GM12878 (cell line): Measurements from ENCODE around the gene KNSTRN. TPM values are rescaled to one million over a fixed set of nuclear protein-coding genes. Genes with fewer than 3 reads are reported as not detected.

Experiments
- ATAC-seq: fragments of 200-7000 bp; cut with Tn5 transposase; 3 replicates; pipeline ENCODE4 v1.9.1; 2020; ENCODE audit warnings: mild to moderate bottlenecking, moderate library complexity
- BruUV-seq: library from RNA; stranded (reverse); fragments of 400-500 nt; replicated peaks from 2 replicates; lab custom pipeline; 2021; lab: Mats Ljungman, UMichigan
- CTCF ChIA-PET: fragments of 300-600 bp; sonication (Branson Sonifier 250); formaldehyde crosslinking; extraction: SDS; loops from one replicate; lab custom pipeline; 2021; ENCODE audit warnings: inconsistent platforms; lab: Yijun Ruan, JAX
- POLR2A ChIA-PET: fragments of 350-600 bp; formaldehyde crosslinking; extraction: SDS; loops from one replicate; lab custom pipeline; 2021; ENCODE audit warnings: inconsistent platforms; lab: Charles Lee
- RAD21 ChIA-PET: fragments of 300-600 bp; sonication (Branson Sonifier 250); formaldehyde crosslinking; loops from one replicate; lab custom pipeline; 2023; ENCODE audit warnings: antibody characterized with exemption; ENCODE audit not compliant: unreplicated experiment; lab: Charles Lee
- SMC1A ChIA-PET: fragments of 300-600 bp; sonication (Branson Sonifier 250); formaldehyde crosslinking; loops from one replicate; lab custom pipeline; 2023; ENCODE audit not compliant: unreplicated experiment, uncharacterized antibody; lab: Charles Lee
- DNase-seq: peaks from one replicate; pipeline ENCODE4 v3.0.0-alpha.2; 2011; ENCODE audit warnings: low read depth, low spot score
- FAIRE-seq: peaks from 3 replicates; lab custom pipeline; 2011; peaks lifted over from hg19 to GRCh38; lab: Jason Lieb, UNC
- H2AFZ ChIP-seq: 2 replicates; pipeline ENCODE4 v1.6.0; 2011; ENCODE audit warnings: low read depth, low read length, control low read depth; ENCODE audit not compliant: control insufficient read depth
- H3K27ac ChIP-seq: 2 replicates; pipeline ENCODE4 v1.5.1; 2011; ENCODE audit warnings: control low read depth; ENCODE audit not compliant: control insufficient read depth, insufficient read depth
- H3K27me3 ChIP-seq, 2 experiments: replicated peaks in 1 of 2; 2 replicates each; pipeline versions ENCODE4 v1.6.0 to v1.6.1; 2011; ENCODE audit warnings: low read length in 1 of 2; ENCODE audit not compliant: control insufficient read depth in 2 of 2, insufficient read depth in 2 of 2
- H3K36me3 ChIP-seq, 2 experiments: 2 replicates each; pipeline ENCODE4 v1.5.1; 2011; ENCODE audit warnings: low read length in 1 of 2; ENCODE audit not compliant: control insufficient read depth in 2 of 2, insufficient read depth in 2 of 2
- H3K4me1 ChIP-seq: 2 replicates; pipeline ENCODE4 v1.6.1; 2011; ENCODE audit warnings: mild to moderate bottlenecking, low read length, moderate library complexity, mixed read lengths; ENCODE audit not compliant: control insufficient read depth, insufficient read depth
- H3K4me2 ChIP-seq: 2 replicates; pipeline ENCODE4 v1.6.0; 2011; ENCODE audit warnings: control low read depth; ENCODE audit not compliant: control insufficient read depth, insufficient read depth
- H3K4me3 ChIP-seq: fragments of 200-600 bp; sonication (generic); 2 replicates; pipeline ENCODE4 v1.5.1; 2016
- H3K79me2 ChIP-seq: 2 replicates; pipeline ENCODE4 v1.6.0; 2011; ENCODE audit warnings: low read length; ENCODE audit not compliant: control insufficient read depth, insufficient read depth
- H3K9ac ChIP-seq: 2 replicates; pipeline ENCODE4 v1.8.0; 2011; ENCODE audit warnings: low read length, control low read depth, mixed read lengths; ENCODE audit not compliant: control insufficient read depth, insufficient read depth
- H3K9me3 ChIP-seq: replicated peaks from 3 replicates; pipeline ENCODE4 v1.5.1; 2011; ENCODE audit warnings: mild to moderate bottlenecking, low read length; ENCODE audit not compliant: control insufficient read depth, insufficient read depth
- H4K20me1 ChIP-seq: 2 replicates; pipeline ENCODE4 v1.6.0; 2011; ENCODE audit not compliant: control insufficient read depth, insufficient read depth
- ASH2L ChIP-seq: fragments of 300-600, 200-600 bp; sonication (generic); IDR thresholded peaks from 2 replicates; pipeline ENCODE4 v1.6.1; 2017; ENCODE audit warnings: low read depth, mild to moderate bottlenecking, borderline replicate concordance
- CBX3 ChIP-seq: fragments of 200-600 bp; sonication (generic); IDR thresholded peaks from 2 replicates; pipeline ENCODE4 v1.6.1; 2016; ENCODE audit warnings: low read depth, borderline replicate concordance
- CBX5 ChIP-seq: sonication (generic); IDR thresholded peaks from 2 replicates; pipeline ENCODE4 v1.6.1; 2016; ENCODE audit warnings: low read depth, moderate library complexity, mild to moderate bottlenecking, inconsistent platforms
- ETV6 ChIP-seq, 2 experiments: fragments of 450-650 bp in 1 of 2; IDR thresholded peaks in 1 of 2; conservative IDR thresholded peaks in 1 of 2; 2 replicates each; pipeline ENCODE4 v1.6.1; 2014; ENCODE audit warnings: antibody characterized with exemption in 1 of 2, borderline replicate concordance in 1 of 2, low read depth in 1 of 2, mild to moderate bottlenecking in 1 of 2, moderate library complexity in 1 of 2
- IKZF1 ChIP-seq: fragments of 450-650 bp; conservative IDR thresholded peaks from 2 replicates; pipeline ENCODE4 v1.6.1; 2017; ENCODE audit warnings: antibody characterized with exemption, mild to moderate bottlenecking
- IRF5 ChIP-seq: fragments of 450-650 bp; IDR thresholded peaks from 2 replicates; pipeline ENCODE4 v1.6.1; 2017; ENCODE audit warnings: borderline replicate concordance
- MEF2A ChIP-seq: IDR thresholded peaks from 2 replicates; pipeline ENCODE4 v1.6.1; 2011; ENCODE audit warnings: low read depth, mild to moderate bottlenecking, low read length, moderate library complexity; ENCODE audit not compliant: insufficient read depth
- NRF1 ChIP-seq: conservative IDR thresholded peaks from 2 replicates; pipeline ENCODE4 v1.6.1; 2011; ENCODE audit warnings: mild to moderate bottlenecking, low read depth, low read length, improper control_type of control experiment
- SMARCA5 ChIP-seq: fragments of 450-650 bp; IDR thresholded peaks from 2 replicates; pipeline ENCODE4 v1.6.1; 2017; ENCODE audit warnings: mild to moderate bottlenecking
- SRF ChIP-seq, 2 experiments: IDR thresholded peaks; 2 replicates each; pipeline ENCODE4 v1.6.1; 2011; ENCODE audit warnings: low read depth in 2 of 2, low read length in 2 of 2, mild to moderate bottlenecking in 1 of 2, moderate library complexity in 1 of 2
- ZBTB4 ChIP-seq: fragments of 450-650 bp; formaldehyde crosslinking; IDR thresholded peaks from 2 replicates; pipeline ENCODE4 v1.4.0; 2022; ENCODE audit warnings: mild to moderate bottlenecking, moderate library complexity
- ZBTB40 ChIP-seq: fragments of 450-650 bp; IDR thresholded peaks from 2 replicates; pipeline ENCODE4 v1.6.1; 2016; ENCODE audit warnings: mild to moderate bottlenecking, moderate library complexity, borderline replicate concordance
- WGBS: methylation state at CpG from one replicate; pipeline ENCODE4 v1.1.6; 2016; ENCODE audit warnings: low lambda C conversion rate; ENCODE audit not compliant: insufficient replicate concordance, insufficient coverage; ENCODE audit errors: missing lambda C conversion rate; 5-methylcytosine and 5-hydroxymethylcytosine counted together
- in situ Hi-C: fragments of 300-500 bp; cut with MboI; formaldehyde crosslinking; loops from 9 replicates; pipeline ENCODE4 v1.14.3; 2018; ENCODE audit warnings: mixed read lengths
- intact Hi-C: fragments of 100-400 bp; cut with micrococcal nuclease; formaldehyde crosslinking; loops from one replicate; pipeline ENCODE4 v1.14.2; 2022; ENCODE audit not compliant: unreplicated experiment
- polyA plus RNA-seq, 11 experiments: library from polyadenylated mRNA; depleted of rRNA in 4 of 11; unstranded in 6 of 11; stranded (reverse) in 5 of 11; fragments of >200 nt; fragmentation: Nextera tagmentation in 4 of 11; fragmentation: Illumina TruSeq in 1 of 11; extraction: Ambion mirVana in 4 of 11; extraction: Trizol in 1 of 11; gene quantifications; 1 replicate in 1 of 11; 2 replicates in 10 of 11; pipeline versions ENCODE4 v1.2.1 to v1.2.3, GENCODE V29; 2011 to 2016; ENCODE audit warnings: inconsistent platforms in 2 of 11, missing spikeins in 2 of 11, low read depth in 1 of 11
- total RNA-seq, 4 experiments: library from RNA; depleted of rRNA in 3 of 4; stranded (reverse); fragments of >200 nt in 3 of 4; fragmentation: Illumina TruSeq in 1 of 4; extraction: Trizol in 1 of 4; gene quantifications; 2 replicates each; pipeline versions ENCODE4 v1.2.1 to v1.2.3, GENCODE V29; 2013 to 2021

Gene KNSTRN
- total and polyA plus RNA-seq, 10 of the 15 experiments (the other 5 are each of a cell fraction or from before 2014, with no cell fraction given): 30.3 to 72.1 (median 47.1) TPM

GRCh38 chr15:40355976-40356585, 26.4 kb upstream of the KNSTRN start (continued):
- no peak for TF ChIP-seq SRF (IDR thresholded peaks at IDR 0.05; ENCODE audit: low read depth in 2 of 2, low read length in 2 of 2)
- TF ChIP-seq MEF2A: no peak
- no peak for TF ChIP-seq ASH2L
- TF ChIP-seq, all 136 proteins: peak for 0

GRCh38 chr15:40357246-40357645, 25.3 kb upstream of the KNSTRN start:
- POLR2A ChIA-PET: no interaction called here
- no peaks in the 10 kb centered on the region for H3K36me3 ChIP-seq
- in situ Hi-C loops (loop anchor here (5.0 kb wide), 1 partner anchor 50 kb away; the partner anchor contains the start of gene PLCB2), intact Hi-C loops (no loop called here)
- H3K4me1 ChIP-seq: peaks cover 5% of the 10 kb centered on the region; the same call in 1 of the 2 replicates
- ATAC-seq (no peak), FAIRE-seq (no peak), DNase-seq (no peak)
- BruUV-seq: no TSS peak
- H3K4me2 ChIP-seq: no peak overlapping the region
- H3K27ac ChIP-seq: no peak overlapping the region
- H3K4me3 ChIP-seq: no peak overlapping the region
- CTCF ChIA-PET: interaction anchor here (1.3 to 1.9 kb wide), 3 partner anchors 13 to 140 kb away, joined by 4 to 5 read pairs (median 4); no protein-coding TSS in a partner anchor
- no peak overlapping the region for H3K9ac ChIP-seq
- H4K20me1 ChIP-seq: no peaks in the 10 kb centered on the region
- H3K9me3 ChIP-seq: no peaks in the 10 kb centered on the region
- H3K79me2 ChIP-seq: no peaks in the 10 kb centered on the region
- RAD21 ChIA-PET: no interaction called here
- H2AFZ ChIP-seq: no peak overlapping the region
- SMC1A ChIA-PET: interaction anchor here (0.7 kb wide), 1 partner anchor 51 kb away, joined by 3 read pairs; no protein-coding TSS in a partner anchor
- peaks cover 0 to 6% of the 10 kb centered on the region in 2 experiments; a peak in 3 of 4 replicates for H3K27me3 ChIP-seq
- 0% methylated on average over 1 of the region's 1 CpG for WGBS
- TF ChIP-seq ZBTB40 (no peak), NRF1 (no peak), ZBTB4 (CRISPR knock-in tag) (no peak), IKZF1 (no peak), CBX3 (no peak), ETV6 (conservative IDR thresholded peaks at IDR 0.05 in 1 of 2, IDR thresholded peaks at IDR 0.05 in 1 of 2; ENCODE audit: borderline replicate concordance in 1 of 2, low read depth in 1 of 2) (no peak), SMARCA5 (no peak), CBX5 (no peak), IRF5 (no peak)
